Caco-2 (cell line): ENCODE measurements around the gene KCNQ5. TPM values are rescaled to one million over a fixed set of nuclear protein-coding genes. Genes with fewer than 3 reads are reported as not detected.

Experiments used
- BruUV-seq: library from RNA; stranded (reverse); fragments of 400-500 nt; replicated peaks from 2 replicates; lab custom pipeline; 2021; lab: Mats Ljungman, UMichigan
- CTCF ChIA-PET: fragments of 300-600 bp; sonication (Branson Sonifier 250); formaldehyde crosslinking; loops from one replicate; lab custom pipeline; 2022; ENCODE audit warnings: antibody characterized with exemption; lab: Charles Lee
- POLR2A ChIA-PET: fragments of 300-600 bp; sonication (Branson Sonifier 250); formaldehyde crosslinking; loops from one replicate; lab custom pipeline; 2022; ENCODE audit warnings: antibody characterized with exemption; lab: Charles Lee
- DNase-seq, 2 experiments: peaks; one replicate each; pipeline versions ENCODE4 v3.0.0 to v3.0.0-alpha.2; 2020 to 2022
- H3K27me3 ChIP-seq: replicated peaks from 2 replicates; pipeline ENCODE4 v1.6.0; 2011; ENCODE audit warnings: low read length; ENCODE audit not compliant: control insufficient read depth, insufficient read depth
- H3K36me3 ChIP-seq: 2 replicates; pipeline ENCODE4 v1.5.1; 2011; ENCODE audit warnings: low read length; ENCODE audit not compliant: control insufficient read depth, insufficient read depth
- H3K4me1 ChIP-seq: fragments of 250-450 bp; sonication (Bioruptor Pico); 2 replicates; pipeline ENCODE4 v1.5.1; 2020; ENCODE audit warnings: mild to moderate bottlenecking
- H3K4me3 ChIP-seq: 2 replicates; pipeline ENCODE4 v1.5.1; 2011; ENCODE audit warnings: low read depth, mild to moderate bottlenecking, control low read depth, low read length
- H3K9me3 ChIP-seq: fragments of 250-450 bp; sonication (Bioruptor Pico); 2 replicates; pipeline ENCODE4 v1.5.1; 2020; ENCODE audit warnings: mild to moderate bottlenecking, moderate library complexity
- H3K27ac Mint-ChIP-seq: one replicate; pipeline ENCODE4 v1.8.0; 2022; ENCODE audit warnings: mixed read lengths; ENCODE audit not compliant: unreplicated experiment
- H3K27me3 Mint-ChIP-seq: one replicate; pipeline ENCODE4 v1.8.0; 2022; ENCODE audit warnings: mixed read lengths; ENCODE audit not compliant: insufficient read depth, unreplicated experiment
- H3K36me3 Mint-ChIP-seq: one replicate; pipeline ENCODE4 v1.8.0; 2022; ENCODE audit warnings: mild to moderate bottlenecking, mixed read lengths; ENCODE audit not compliant: insufficient read depth, unreplicated experiment
- H3K4me1 Mint-ChIP-seq: one replicate; pipeline ENCODE4 v1.8.0; 2022; ENCODE audit warnings: low read depth, mixed read lengths; ENCODE audit not compliant: unreplicated experiment
- H3K4me3 Mint-ChIP-seq: one replicate; pipeline ENCODE4 v1.8.0; 2022; ENCODE audit warnings: mild to moderate bottlenecking, moderate library complexity, mixed read lengths; ENCODE audit not compliant: unreplicated experiment
- H3K9me3 Mint-ChIP-seq: one replicate; pipeline ENCODE4 v1.8.0; 2022; ENCODE audit warnings: mixed read lengths; ENCODE audit not compliant: unreplicated experiment
- intact Hi-C: fragments of 100-400 bp; cut with micrococcal nuclease; formaldehyde crosslinking; loops from one replicate; pipeline ENCODE4 v1.10.0; 2022; ENCODE audit not compliant: unreplicated experiment
- total RNA-seq: library from RNA; stranded (reverse); gene quantifications from 2 replicates; pipeline ENCODE4 v1.2.3, GENCODE V29; 2022
- TF ChIP-seq, protein P1 (sequence below), 2 experiments: fragments of 200-600 bp in 1 of 2; IDR thresholded peaks; 1 replicate in 1 of 2; 2 replicates in 1 of 2; pipeline versions ENCODE4 v1.5.1 to v1.8.0; 2011 to 2022; ENCODE audit warnings: antibody characterized with exemption in 1 of 2, control low read depth in 1 of 2, inconsistent platforms in 1 of 2, low read depth in 1 of 2, low read length in 1 of 2, mild to moderate bottlenecking in 1 of 2, moderate library complexity in 1 of 2; ENCODE audit not compliant: insufficient read depth in 1 of 2, severe bottlenecking in 1 of 2, unreplicated experiment in 1 of 2

The KCNQ5 gene
- total RNA-seq, 1 experiment from 2014 or later, result 0.20 TPM

DNA sequence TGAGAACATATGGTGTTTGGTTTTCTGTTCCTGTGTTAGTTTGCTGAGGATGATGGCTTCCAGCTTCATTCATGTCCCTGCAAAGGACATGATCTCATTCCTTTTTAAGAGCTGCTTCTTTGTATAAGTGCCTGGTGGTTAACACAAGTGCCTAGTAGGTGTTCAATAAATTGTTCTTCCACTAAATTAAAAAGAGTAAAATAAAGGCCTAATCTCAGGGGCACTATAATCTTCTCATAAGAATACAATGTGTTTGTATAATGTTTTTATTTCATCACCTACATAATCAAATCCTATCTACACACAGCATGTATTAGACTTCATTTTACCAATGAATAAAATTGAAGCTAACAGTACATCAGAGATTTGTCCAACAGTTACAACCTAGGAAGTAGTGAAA, 350.7 kb downstream of the KCNQ5 start:
- Histone ChIP-seq H3K4me1 (peaks cover 11% of the 10 kb centered on the region), H3K36me3 (no peaks in the 10 kb centered on the region), H3K4me3 (no peak overlapping the region), H3K27me3 (no peaks in the 10 kb centered on the region), H3K9me3 (no peaks in the 10 kb centered on the region)
- Mint-ChIP-seq H3K9me3 (no peaks in the 10 kb centered on the region), H3K27ac (no peak overlapping the region), H3K27me3 (no peaks in the 10 kb centered on the region), H3K4me3 (no peak overlapping the region), H3K36me3 (no peaks in the 10 kb centered on the region), H3K4me1 (peaks cover 9% of the 10 kb centered on the region)
- TF ChIP-seq, protein P1, sequence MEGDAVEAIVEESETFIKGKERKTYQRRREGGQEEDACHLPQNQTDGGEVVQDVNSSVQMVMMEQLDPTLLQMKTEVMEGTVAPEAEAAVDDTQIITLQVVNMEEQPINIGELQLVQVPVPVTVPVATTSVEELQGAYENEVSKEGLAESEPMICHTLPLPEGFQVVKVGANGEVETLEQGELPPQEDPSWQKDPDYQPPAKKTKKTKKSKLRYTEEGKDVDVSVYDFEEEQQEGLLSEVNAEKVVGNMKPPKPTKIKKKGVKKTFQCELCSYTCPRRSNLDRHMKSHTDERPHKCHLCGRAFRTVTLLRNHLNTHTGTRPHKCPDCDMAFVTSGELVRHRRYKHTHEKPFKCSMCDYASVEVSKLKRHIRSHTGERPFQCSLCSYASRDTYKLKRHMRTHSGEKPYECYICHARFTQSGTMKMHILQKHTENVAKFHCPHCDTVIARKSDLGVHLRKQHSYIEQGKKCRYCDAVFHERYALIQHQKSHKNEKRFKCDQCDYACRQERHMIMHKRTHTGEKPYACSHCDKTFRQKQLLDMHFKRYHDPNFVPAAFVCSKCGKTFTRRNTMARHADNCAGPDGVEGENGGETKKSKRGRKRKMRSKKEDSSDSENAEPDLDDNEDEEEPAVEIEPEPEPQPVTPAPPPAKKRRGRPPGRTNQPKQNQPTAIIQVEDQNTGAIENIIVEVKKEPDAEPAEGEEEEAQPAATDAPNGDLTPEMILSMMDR (IDR thresholded peaks at IDR 0.05; ENCODE audit: insufficient read depth in 1 of 2, low read depth in 1 of 2, low read length in 1 of 2, severe bottlenecking in 1 of 2, unreplicated experiment in 1 of 2), result no peak
- BruUV-seq, result no TSS peak
- POLR2A ChIA-PET, result no interaction called here
- DNase-seq, result no peak
- intact Hi-C loops, result no loop called here
- CTCF ChIA-PET, result no interaction called here

DNA sequence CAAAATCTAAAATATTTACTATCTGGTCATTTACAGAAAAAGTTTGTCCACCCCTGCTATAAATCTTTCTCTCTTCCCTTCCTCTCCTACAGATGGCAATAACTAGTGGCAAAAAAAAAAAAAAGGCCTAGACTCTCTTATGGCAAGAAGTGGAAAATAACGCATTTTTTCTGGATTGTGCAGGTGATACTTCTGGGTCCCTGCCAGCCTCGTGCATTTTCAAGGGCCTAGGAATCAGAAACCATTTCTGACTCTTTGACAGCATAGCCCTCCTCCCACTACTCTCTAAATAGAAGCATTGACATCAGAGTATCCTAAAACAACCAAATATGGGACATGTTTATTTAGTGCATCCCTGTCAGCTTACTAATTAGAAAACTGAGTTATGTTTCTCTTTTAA, 352.4 kb downstream of the KCNQ5 start:
- H3K27me3 Mint-ChIP-seq, result no peaks in the 10 kb centered on the region
- intact Hi-C loops, result no loop called here
- Histone ChIP-seq H3K4me1 (peaks cover 2% of the 10 kb centered on the region; the same call in 1 of the 2 replicates), H3K36me3 (no peaks in the 10 kb centered on the region), H3K27me3 (no peaks in the 10 kb centered on the region), H3K9me3 (no peaks in the 10 kb centered on the region), H3K4me3 (no peak overlapping the region)
- H3K9me3 Mint-ChIP-seq, result no peaks in the 10 kb centered on the region
- TF ChIP-seq, protein P1 (IDR thresholded peaks at IDR 0.05; ENCODE audit: insufficient read depth in 1 of 2, low read depth in 1 of 2, low read length in 1 of 2, severe bottlenecking in 1 of 2, unreplicated experiment in 1 of 2), result no peak
- H3K27ac Mint-ChIP-seq, result no peak overlapping the region
- no peak overlapping the region for H3K4me3 Mint-ChIP-seq
- ChIA-PET POLR2A (no interaction called here), CTCF (no interaction called here)
- no peaks in the 10 kb centered on the region for H3K4me1 Mint-ChIP-seq
- BruUV-seq, result no TSS peak
- no peak for DNase-seq
- no peaks in the 10 kb centered on the region for H3K36me3 Mint-ChIP-seq

DNA sequence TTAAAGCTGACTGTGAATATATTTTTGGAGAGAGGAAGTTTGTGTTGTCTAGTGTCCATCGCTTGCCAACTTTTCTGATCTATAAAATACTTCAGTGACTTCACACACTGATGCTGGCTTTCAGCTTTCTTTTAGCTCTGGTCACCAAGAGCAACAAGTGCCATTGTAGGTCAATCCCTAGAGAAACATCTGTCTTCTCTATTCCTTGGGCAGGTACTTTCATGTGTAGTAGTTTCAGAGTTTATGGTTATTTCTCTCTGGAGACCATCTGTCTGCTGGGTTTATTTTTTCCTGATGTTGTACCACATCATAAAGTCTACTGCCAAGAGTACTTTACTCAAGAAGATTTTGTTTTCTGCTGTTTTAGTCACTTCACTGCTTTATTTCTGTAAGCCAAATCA, 353.5 kb downstream of the KCNQ5 start:
- Histone ChIP-seq H3K36me3 (no peaks in the 10 kb centered on the region), H3K4me3 (no peak overlapping the region), H3K9me3 (no peaks in the 10 kb centered on the region), H3K4me1 (no peaks in the 10 kb centered on the region), H3K27me3 (no peaks in the 10 kb centered on the region)
- TF ChIP-seq, protein P1 (IDR thresholded peaks at IDR 0.05; ENCODE audit: insufficient read depth in 1 of 2, low read depth in 1 of 2, low read length in 1 of 2, severe bottlenecking in 1 of 2, unreplicated experiment in 1 of 2), result no peak
- H3K4me1 Mint-ChIP-seq, result no peaks in the 10 kb centered on the region
- H3K27me3 Mint-ChIP-seq, result no peaks in the 10 kb centered on the region
- H3K36me3 Mint-ChIP-seq, result no peaks in the 10 kb centered on the region
- peaks cover 5% of the 10 kb centered on the region for H3K9me3 Mint-ChIP-seq
- no TSS peak for BruUV-seq
- no peak overlapping the region for H3K27ac Mint-ChIP-seq
- DNase-seq, result no peak
- intact Hi-C loops, result no loop called here
- ChIA-PET POLR2A (no interaction called here), CTCF (no interaction called here)
- no peak overlapping the region for H3K4me3 Mint-ChIP-seq
